HG03097 (cell line): Measurements from ENCODE around the gene CTCF.

Experiments used
- ATAC-seq: cut with Tn5 transposase; IDR thresholded peaks from one replicate; pipeline ENCODE4 v1.9.1; 2021; ENCODE audit not compliant: unreplicated experiment, low FRiP score

Gene CTCF

GRCh38 chr16:67593288-67593687, 31.0 kb downstream of the CTCF start:
- ATAC-seq = no peak

- no peak for ATAC-seq
Measured at GRCh38 chr16:67593701-67594100, 31.4 kb downstream of the CTCF start.

GRCh38 chr16:67594256-67594915, 32.1 kb downstream of the CTCF start:
- no peak for ATAC-seq

- no peak for ATAC-seq
Measured at GRCh38 chr16:67594956-67595355, 32.6 kb downstream of the CTCF start.

- no peak for ATAC-seq
Measured at GRCh38 chr16:67598527-67598926, 36.2 kb downstream of the CTCF start.

- ATAC-seq = no peak
Measured at GRCh38 chr16:67605641-67606040, 43.3 kb downstream of the CTCF start.

- ATAC-seq = no peak
Measured at GRCh38 chr16:67606632-67607031, 44.3 kb downstream of the CTCF start.

GRCh38 chr16:67608364-67608763, 46.0 kb downstream of the CTCF start:
- ATAC-seq = no peak

- no peak for ATAC-seq
Measured at GRCh38 chr16:67613808-67614207, 51.5 kb downstream of the CTCF start.

- no peak for ATAC-seq
Measured at GRCh38 chr16:67628216-67628615, 65.9 kb downstream of the CTCF start.

- no peak for ATAC-seq
Measured at GRCh38 chr16:67632415-67633172, 70.3 kb downstream of the CTCF start.

GRCh38 chr16:67636713-67637112, 74.4 kb downstream of the CTCF start:
- ATAC-seq = no peak

GRCh38 chr16:67637625-67638024, 75.3 kb downstream of the CTCF start:
- ATAC-seq = no peak

GRCh38 chr16:67641779-67642708, 79.7 kb downstream of the CTCF start:
- no peak for ATAC-seq

- no peak for ATAC-seq
Measured at GRCh38 chr16:67644038-67644437, 81.7 kb downstream of the CTCF start.

GRCh38 chr16:67645397-67646121, 83.2 kb downstream of the CTCF start:
- ATAC-seq = no peak

GRCh38 chr16:67647111-67647651, 84.9 kb downstream of the CTCF start:
- no peak for ATAC-seq

GRCh38 chr16:67647681-67648080, 85.4 kb downstream of the CTCF start:
- ATAC-seq = no peak

GRCh38 chr16:67648088-67648763, 85.9 kb downstream of the CTCF start:
- ATAC-seq = no peak
